ENCODE results near the gene SYDE2.
"Not testable (repeated sequence)": the region's sequence is repeated elsewhere in the genome, so short reads cannot be mapped to it uniquely, and the experiment has no call there.

The SYDE2 gene

DNA sequence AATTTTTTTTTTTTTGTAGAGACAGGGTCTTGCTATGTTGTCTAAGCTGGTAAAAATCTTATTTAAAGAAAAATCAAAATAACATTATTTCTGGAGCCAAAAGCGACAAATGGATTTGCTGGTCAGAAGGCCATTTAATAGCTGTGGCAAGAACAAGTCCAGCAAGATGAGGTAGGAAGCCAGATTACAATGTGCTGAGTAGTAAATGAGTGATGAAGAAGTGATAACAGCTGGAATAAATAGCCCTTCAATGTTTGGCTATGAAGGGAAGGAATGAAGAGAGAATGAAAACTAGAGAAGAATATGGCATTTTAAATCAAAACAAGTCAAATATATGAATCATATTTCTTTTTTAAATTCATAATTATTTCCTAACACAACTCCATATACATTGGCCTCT, 34.5 kb downstream of the SYDE2 start:
- no peak for DNase-seq (ENCODE audit: low read depth)

DNA sequence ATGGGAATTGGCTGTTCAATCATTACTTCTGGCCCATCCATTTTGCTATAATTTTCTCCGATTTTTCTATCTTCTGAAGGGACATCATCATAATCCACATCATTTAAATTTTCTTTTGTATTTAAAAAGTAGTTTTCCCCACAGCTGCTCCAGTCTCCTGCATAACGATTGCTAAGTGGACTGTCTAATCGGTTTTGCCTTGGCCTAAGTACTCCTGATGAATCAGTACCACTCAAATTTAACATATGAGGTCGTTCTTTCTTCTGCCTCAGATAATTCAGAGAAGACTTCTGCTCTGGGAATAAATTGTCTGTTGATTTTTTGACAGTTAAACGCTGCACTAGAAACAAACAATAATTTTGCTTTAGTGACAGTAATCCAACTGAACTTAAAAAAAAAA, 41.9 kb downstream of the SYDE2 start:
- DNase-seq (ENCODE audit: low read depth): no peak

DNA sequence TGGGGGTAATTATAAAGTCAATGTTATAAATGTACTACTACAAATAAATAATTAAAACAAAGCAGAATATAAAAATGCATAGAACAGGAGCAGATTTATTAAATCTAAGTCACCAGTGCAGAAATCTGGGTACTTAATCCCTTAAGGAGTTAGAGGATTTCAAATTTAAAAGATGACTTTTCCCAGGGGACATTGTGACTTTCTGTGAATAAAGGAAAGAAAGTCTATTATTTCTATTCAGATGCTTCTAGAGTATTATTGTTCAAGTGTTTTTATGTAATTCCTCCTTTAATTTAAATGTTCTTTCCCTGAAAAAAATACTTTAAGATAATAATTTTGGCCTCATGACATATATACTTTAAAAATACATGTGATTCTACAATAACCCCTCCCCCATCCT, 43.4 kb downstream of the SYDE2 start:
- no peak for DNase-seq (ENCODE audit: low read depth)

DNA sequence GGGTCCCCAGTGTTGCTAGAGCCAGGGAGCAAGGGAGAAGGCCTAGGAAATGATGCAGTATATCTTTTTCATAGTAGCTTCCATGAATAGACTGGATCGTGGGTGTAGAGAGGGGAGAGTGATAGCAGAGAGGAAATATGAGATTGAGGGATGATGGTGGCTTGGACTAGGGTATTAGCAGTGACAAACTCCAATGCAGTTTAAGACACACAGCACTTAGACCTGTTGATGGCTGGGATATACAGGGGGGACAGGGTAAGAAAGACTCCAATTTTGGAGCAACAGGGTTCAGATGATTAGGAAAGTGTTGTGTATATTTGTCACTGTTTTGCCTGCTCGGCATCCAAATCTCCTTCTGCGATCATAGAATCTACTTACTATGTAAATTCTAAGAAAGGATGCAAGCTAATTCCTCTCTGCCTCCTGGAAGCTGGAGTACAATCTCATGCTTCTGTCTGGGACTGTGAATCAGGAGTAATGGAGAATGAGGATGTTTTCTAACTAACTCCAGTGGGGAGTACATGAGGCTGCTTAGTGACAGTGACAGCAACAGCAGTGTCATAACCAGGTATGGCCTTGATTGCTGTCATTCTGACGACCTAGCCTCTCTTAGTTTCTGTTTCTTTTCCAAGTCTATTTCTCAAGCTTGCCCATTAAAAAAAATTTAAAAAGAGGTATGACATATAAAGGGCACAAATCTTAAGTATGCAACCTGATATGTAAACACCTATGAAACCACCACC, 47.5 kb downstream of the SYDE2 start:
- no peak for DNase-seq (ENCODE audit: low read depth)

DNA sequence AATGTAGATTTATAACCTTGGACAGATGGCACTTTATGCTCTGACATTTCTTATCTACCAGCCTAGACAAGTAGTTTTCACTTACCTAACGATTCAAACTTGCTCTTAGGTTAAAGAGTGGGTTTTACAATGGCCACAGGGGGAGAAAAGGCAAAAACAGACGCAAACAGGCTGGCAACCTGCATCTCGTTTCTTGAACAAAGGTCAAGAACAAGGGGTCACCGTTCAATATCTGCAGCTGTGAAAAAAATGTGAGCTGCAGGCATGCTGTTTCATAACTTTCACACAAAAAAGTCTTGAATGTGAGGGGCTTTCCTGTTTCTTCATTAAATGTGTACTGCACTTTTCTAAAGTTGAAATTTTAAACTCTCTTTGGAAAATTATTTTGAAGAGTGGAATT, 49.4 kb downstream of the SYDE2 start:
- DNase-seq (ENCODE audit: low read depth): no peak

DNA sequence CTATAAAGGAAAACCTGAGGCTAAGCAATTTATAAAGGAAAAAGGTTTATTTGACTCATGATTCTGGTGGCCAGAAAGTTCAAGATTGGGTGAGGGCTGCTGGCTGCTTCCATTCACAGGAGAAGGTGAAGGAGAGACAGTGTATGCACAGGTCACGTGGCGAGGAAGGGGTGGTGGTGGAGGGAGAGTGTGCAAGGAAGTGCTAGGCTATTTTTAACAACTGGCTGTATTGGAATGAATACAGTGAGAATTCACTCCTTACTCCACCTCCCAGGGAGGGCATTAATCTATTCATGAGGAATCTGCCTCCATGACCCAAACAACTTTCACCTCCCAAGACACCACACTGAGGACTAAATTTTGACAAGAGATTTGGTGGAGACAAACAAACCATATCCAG, 51.0 kb downstream of the SYDE2 start:
- no peak for DNase-seq (ENCODE audit: low read depth)

DNA sequence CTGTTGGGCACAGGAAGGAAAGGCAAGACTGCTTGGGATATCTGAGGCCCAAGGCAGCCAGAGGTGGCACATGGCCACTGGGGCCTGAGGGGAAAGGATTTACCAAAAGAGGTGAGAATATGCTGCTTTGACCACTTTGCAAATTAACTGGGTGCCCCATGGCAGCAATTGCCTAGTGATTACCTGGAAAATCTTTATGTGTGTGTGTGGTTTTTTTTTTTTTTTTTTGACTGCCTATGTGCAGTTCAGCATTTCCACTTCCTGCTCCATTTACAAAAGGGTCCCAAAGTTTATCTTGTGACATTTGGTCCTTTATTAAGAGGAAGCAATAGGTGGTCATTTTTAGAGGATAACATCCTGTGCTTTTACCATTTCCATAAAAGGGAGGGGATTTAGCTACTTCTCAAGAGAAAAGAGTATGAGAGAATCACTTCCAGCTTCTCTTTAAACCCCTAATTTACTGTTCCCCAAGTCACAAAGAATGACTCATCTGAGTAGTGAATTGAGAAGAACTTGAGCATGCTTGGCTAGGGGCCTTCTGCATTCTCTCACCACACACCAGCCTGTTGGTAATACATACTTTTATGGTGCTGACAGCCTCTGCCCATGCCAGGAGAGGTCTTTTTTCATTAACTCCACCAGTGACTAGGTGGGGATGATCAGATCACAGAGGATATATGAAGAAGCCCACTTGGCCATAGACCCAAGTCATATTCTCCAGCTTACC, 52.1 kb downstream of the SYDE2 start:
- no peak for DNase-seq (ENCODE audit: low read depth)

DNA sequence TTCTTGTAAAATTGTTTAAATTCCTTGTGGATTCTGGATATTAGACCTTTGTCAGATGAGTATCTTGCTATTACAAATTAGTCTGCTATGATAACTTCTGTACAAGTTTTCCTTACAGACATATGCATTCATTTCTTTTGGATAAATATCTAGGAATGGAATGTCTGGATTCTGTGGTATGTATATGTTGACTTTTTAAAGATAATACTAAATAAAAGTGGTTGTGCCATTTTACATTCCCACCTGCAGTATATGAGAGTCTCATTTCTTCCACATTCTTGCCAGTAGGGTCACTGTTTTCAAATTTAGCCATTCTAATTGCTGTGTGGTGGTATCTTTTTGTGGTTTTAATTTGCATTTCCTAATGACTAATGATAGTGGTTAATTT, 53.9 kb downstream of the SYDE2 start:
- DNase-seq (ENCODE audit: low read depth): no peak

DNA sequence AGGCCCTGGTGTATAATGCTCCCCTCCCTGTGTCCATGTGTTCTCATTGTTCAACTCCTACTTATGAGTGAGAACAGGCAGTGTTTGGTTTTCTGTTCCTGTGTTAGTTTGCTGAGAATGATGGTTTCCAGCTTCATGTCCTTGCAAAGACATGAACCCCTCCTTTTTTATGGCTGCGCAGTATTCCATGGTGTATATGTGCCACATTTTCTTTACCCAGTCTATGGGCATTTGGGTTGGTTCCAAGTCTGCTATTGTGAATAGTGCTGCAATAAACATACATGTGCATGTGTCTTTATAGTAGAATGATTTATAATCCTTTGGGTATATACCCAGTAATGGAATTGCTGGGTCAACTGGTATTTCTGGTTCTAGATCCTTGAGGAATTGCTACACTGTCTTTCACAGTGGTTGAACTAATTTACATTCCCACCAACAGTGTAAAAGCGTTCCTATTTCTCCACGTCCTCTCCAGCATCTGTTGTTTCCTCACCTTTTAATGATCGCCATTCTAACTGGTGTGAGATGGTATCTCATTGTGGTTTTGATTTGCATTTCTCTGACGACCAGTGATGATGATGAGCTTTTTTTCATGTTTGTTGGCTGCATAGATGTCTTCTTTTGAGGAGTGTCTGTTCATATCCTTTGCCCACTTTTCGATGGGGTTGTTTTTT, 54.4 kb downstream of the SYDE2 start:
- DNase-seq (ENCODE audit: low read depth): not testable (repeated sequence)

DNA sequence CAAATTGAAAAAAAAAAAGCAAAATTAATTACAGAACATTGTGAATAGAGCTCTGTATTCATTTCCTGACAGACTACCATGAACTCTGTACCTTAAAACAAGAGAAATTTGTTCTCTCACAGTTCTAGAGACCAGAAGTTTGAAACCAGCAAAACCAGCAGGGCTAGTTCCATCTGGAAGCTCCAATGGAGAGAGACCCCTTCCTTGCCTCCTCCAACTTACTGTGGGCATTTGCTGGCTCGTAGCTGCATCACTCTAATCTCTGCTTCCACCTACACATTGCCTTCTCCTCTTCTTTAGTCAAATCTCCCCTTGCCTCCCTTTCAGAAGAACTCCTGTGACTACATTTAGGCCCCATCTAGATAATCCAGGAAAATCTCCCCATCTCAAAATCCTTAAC, 56.5 kb downstream of the SYDE2 start:
- DNase-seq (ENCODE audit: low read depth): no peak

DNA sequence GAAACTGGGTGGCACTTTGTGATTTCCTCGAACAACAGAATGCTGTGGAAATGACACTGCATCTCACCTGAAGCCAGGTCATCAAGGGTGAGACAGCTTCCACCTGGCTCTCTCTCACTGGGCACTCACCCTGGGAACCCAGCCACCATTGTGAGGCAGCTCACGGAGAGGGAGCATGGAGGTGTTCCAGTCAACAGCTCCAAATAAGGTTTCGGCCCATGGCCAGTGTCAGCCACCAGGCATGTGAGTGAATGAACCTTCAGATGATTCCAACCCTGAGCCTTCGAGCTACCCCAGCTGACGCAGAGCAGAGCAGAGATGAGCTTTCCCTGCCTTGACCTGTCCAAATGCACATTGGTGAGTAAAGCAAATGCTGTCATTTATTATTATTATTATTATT, 58.1 kb downstream of the SYDE2 start:
- no peak for DNase-seq (ENCODE audit: low read depth)

DNA sequence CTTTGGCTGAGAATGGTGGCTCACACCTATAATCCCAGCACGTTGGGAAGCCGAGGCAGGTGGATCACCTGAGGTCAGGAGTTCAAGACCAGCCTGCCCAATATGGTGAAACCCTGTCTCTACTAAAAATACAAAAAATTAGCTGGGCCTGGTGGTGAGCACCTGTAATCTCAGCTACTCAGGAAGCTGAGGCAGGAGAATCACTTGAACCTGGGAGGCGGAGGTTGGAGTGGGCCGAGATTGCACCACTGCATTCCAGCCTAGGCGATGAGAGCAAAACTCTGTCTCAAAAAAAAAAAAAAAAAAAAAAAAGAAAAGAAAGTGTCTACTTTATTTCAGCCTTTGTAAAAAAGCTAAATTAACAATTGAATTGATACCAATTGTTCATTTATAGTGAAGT, 62.4 kb downstream of the SYDE2 start:
- DNase-seq (ENCODE audit: low read depth): not testable (repeated sequence)

DNA sequence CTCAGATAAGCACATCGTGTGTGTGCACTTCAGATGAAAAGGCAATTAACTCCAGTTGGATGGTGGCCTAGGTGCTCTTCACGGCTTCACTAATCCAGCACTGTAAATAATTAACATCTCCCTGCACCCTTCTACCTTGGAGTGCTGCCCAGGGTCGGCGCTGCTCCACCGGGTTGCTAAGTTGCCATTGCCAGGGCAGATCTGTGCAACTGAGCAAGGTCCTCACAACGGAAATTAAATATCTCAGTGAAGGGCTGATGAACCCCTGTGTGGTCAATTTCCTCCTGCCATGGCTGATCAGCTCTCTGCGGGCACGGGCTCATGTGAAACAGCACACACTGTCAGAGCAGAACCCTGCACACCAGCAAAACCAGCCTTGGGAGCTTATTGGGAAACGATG, 63.2 kb downstream of the SYDE2 start:
- DNase-seq (ENCODE audit: low read depth): no peak

DNA sequence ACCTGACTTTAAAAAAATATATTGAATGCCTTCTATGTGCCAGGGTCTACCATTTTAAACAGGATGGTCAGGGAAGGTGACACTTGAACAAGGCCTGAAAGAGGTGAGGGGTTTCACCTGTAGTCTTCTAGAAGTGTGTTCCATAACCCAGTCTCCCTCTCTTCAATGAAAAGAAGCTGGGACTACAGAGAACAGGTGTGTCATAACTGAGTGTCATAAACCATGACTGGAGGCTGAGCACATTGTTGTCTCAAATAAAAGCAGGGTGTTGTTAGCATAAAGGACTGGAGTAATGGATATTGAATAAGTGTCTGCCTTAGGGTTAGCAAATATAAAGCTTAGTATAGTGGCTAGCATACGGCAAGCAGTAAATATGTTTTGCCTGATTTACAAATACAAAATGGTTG, 65.4 kb downstream of the SYDE2 start:
- no peak for DNase-seq (ENCODE audit: low read depth)

DNA sequence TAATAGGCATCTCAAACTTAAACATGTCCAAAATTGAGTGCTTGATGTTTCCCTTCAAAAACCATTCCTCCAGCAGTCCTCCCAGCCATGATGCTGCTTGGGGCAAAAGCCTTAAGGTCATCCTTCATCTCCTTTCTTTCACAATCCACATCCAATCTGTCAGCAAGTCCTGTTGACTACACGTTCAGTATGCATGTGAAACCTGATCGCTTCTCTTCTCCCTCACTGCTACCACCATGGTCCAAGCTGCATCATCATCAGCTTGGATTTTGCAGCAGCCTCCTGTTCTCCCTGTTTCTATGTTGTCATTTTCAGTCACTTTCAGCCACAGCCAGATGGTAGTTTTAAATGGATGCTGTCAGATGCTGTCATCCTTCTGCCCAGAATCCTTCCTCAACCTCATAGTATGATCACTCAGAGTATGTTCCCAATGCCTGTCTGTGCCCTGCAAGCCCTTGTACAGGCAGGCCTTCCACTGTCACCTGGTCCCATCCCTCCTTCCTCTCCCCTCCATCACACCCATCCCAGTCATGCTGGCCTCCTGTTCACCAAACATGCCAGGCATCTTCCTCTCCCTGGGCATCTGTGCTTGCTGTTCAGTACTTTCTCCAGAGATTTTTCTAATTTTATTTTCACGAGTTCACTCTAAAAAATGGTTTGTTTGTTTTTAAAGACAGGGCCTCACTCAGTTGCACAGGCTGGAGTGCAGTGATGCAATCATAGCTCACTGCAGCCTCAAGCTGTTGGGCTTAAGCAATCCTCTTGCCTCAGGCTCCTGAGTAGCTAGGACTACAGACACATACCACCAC, 66.0 kb downstream of the SYDE2 start:
- DNase-seq (ENCODE audit: low read depth): no peak

DNA sequence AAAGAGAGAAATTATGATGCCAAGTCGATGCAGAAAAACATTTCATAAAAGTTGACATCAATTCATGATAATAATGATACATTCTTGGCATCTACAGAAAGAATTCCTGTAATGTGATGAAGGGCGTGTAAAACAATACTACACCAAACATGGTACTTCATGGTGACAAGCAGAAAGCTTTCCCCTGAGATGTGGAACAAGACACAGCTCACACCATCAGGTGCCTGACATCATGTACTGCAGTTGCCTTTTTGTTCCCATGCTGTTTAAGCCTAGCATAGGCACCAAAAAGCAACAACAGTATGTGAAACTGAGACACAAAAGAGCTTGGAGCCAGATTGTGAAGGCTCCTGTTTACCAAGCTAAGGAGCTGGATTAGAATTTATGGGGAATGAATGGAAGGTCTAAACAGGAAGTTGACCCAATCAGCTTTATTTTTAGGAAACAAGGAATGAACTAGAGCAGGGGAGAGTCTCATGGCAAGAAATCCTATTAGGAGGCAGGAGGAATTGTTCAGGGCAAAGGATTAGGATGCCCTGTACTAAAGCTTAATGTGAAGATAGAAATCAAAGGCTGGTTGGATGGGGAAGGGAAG, 67.2 kb downstream of the SYDE2 start:
- DNase-seq (ENCODE audit: low read depth): no peak

DNA sequence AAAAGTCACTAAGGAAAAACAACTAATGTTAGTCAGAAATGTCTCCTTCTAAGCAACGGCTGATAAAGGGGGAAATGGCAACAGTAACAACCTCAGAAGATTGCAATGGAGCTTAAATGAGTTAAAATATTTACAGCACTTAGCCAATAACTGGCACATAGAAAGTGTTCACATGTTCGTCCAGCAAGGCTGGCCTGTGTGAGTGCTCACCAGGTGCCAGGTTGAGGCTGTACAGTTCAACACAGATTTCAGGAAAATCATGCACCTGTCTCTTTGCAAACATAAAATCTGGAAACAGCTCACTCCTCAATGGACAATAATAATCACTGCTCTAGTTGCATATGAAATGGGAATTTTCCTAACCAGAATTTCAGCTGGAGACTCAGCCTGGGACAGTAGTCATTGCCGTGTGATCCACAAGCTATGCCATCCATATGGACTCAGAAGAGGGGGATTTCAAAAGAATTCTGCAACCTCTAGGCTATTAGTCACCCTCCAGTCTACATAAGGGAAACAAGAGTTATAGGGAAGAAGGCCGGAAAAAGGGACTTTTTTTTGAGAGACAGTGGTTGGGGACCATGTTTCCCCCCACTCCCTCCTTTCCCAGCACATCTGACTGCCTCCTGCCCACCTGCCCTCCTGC, 68.6 kb downstream of the SYDE2 start:
- DNase-seq (ENCODE audit: low read depth): no peak

DNA sequence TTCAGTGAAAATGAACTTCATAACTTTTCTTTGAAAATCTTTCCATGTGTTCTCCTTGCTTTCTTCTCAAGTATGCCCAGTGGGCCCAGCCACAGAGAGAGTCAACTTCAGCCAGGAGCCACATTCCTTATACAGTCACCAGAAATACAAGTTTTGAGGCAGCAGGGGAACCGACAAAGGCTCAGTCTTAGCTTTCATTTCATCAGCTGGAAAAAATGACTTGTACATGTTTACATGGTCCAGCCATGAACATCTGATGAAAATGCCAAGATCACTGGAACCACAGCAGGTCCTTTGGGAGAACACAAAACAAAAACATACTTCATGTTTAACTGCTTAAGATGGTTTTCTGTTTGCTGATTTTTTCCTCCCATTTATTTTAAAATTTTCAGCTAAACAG, 72.5 kb downstream of the SYDE2 start:
- DNase-seq (ENCODE audit: low read depth): no peak

DNA sequence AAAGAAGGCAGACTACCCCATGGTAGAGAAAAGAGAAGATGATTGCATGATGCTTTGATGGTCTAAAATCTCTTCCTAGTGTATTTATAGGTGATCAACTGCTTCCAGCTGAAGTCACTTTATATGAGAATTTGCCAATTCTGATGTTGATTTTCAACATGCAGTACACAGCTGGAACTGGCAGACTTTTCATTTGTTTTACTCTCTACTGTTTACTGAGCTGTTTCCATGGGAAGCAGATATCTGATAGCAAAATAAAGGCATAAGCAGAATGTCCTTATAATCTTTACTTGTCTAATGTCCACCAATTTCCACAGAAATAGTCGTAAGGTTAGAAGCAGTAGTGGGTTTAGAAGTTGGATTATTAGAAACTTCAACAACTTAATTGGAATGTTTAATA, 74.9 kb downstream of the SYDE2 start:
- no peak for DNase-seq (ENCODE audit: low read depth)

DNA sequence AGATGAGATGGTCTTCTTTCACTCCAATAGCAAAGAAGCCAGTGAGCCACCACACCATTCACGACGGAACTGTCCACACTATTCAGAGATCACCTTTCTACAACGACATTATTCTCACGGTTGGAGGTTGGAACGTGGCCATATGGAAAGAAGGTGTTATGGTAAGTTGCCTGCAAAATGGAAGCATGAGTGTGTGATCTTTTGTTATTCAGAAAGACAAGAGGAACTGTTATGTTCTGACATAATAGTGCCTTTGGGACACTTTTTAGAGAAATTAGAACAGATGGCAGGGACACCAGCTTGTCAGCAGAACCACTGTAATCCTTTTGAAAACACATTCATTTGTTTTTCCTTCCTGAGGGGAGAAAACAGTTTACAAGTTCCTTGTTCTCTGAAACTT, 76.7 kb downstream of the SYDE2 start:
- no peak for DNase-seq (ENCODE audit: low read depth)

DNA sequence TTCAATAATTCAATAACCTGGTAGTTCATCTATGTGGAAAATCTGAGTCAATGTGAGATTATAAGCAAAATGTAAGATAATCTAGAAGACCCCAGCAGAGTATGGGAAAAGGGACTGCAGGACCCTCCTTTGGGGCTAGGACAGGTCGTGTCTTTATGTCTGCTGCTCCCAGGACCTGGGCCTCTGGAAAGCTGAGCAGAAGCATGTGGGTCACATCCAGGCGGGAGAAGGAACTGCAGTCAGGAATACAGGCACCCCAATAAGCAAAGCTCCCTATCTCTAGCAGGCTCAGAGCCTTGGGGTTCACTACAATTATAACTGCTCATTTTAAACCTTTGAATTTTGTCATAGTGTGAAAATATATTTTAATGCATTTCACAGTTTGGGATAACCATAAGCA, 78.6 kb downstream of the SYDE2 start:
- no peak for DNase-seq (ENCODE audit: low read depth)

DNA sequence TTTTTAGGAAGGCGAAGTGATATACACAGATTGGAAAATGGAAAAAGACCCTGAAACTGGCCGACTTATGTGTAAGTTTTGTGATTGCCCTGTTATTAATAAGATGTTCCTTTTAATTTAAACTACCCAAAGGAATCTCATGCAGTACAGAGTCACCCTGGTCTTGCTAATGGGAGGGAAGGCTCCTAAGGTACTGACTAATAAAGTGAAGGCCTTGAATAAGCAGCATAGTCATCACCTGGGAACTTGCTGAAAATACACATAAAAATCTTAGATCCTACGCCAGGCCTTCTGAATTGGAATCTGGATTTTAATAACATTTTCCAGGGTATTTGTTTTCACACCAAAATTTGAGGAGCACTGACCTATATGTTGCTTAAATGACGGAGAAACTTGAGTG, 79.1 kb downstream of the SYDE2 start:
- no peak for DNase-seq (ENCODE audit: low read depth)
